AG09309 (cell line): Measurements from ENCODE around the gene BCL2L12.
"Not testable (repeated sequence)": the region's sequence is repeated elsewhere in the genome, so short reads cannot be mapped to it uniquely, and the experiment has no call there.

Source experiments
- DNase-seq: peaks from one replicate; pipeline ENCODE4 v3.0.0-alpha.2; 2010; ENCODE audit warnings: low read depth
- H3K4me3 ChIP-seq: 2 replicates; pipeline ENCODE4 v1.5.1; 2011; ENCODE audit warnings: mild to moderate bottlenecking, low read depth, low read length, moderate library complexity; ENCODE audit not compliant: control insufficient read depth
- TF ChIP-seq, protein P1 (sequence below): IDR thresholded peaks from 2 replicates; pipeline ENCODE4 v1.5.1; 2011; ENCODE audit warnings: mild to moderate bottlenecking, low read depth, low read length, inconsistent platforms; ENCODE audit not compliant: insufficient read depth, control insufficient read depth; ENCODE audit errors: missing control alignments

The BCL2L12 gene

DNA sequence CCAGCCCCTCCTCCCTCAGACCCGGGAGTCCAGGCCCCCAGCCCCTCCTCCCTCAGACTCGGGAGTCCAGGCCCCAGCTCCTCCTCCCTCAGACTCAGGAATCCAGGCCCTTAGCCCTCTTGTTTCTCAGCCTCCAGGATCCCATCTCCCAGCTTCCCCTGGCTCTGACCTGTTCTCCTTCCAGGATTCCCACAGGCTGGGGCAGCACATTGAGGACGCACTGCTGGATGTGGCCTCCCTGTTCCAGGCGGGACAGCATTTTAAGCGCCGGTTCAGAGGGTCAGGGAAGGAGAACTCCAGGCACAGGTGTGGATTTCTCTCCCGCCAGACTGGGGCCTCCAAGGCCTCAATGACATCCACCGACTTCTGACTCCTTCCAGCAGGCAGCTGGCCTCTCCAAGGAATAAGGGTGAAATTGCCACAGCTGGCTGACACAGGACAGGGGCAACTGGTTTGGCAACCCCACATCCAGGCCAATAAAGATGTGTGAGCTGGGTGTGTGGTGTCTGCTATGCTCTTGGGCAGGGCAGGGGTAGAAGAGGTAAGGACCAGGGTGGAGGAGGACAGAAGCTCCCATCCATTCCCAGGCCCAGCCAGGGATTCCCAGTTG, 47.6 kb downstream of the BCL2L12 start:
- no peak overlapping the region for H3K4me3 ChIP-seq
- TF ChIP-seq, protein P1, sequence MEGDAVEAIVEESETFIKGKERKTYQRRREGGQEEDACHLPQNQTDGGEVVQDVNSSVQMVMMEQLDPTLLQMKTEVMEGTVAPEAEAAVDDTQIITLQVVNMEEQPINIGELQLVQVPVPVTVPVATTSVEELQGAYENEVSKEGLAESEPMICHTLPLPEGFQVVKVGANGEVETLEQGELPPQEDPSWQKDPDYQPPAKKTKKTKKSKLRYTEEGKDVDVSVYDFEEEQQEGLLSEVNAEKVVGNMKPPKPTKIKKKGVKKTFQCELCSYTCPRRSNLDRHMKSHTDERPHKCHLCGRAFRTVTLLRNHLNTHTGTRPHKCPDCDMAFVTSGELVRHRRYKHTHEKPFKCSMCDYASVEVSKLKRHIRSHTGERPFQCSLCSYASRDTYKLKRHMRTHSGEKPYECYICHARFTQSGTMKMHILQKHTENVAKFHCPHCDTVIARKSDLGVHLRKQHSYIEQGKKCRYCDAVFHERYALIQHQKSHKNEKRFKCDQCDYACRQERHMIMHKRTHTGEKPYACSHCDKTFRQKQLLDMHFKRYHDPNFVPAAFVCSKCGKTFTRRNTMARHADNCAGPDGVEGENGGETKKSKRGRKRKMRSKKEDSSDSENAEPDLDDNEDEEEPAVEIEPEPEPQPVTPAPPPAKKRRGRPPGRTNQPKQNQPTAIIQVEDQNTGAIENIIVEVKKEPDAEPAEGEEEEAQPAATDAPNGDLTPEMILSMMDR, result no peak
- no peak for DNase-seq

- TF ChIP-seq, protein P1, result no peak
- no peak for DNase-seq
- H3K4me3 ChIP-seq, result no peak overlapping the region
These were observed 50.4 kb downstream of the BCL2L12 start for GRCh38 chr19:49716154-49716553.

GRCh38 chr19:49718511-49718910, 52.8 kb downstream of the BCL2L12 start:
- TF ChIP-seq, protein P1, result no peak
- no peak overlapping the region for H3K4me3 ChIP-seq
- no peak for DNase-seq

- H3K4me3 ChIP-seq, result no peak overlapping the region
- TF ChIP-seq, protein P1, result no peak
- no peak for DNase-seq
These were observed 53.3 kb downstream of the BCL2L12 start for GRCh38 chr19:49718991-49719390.

DNA sequence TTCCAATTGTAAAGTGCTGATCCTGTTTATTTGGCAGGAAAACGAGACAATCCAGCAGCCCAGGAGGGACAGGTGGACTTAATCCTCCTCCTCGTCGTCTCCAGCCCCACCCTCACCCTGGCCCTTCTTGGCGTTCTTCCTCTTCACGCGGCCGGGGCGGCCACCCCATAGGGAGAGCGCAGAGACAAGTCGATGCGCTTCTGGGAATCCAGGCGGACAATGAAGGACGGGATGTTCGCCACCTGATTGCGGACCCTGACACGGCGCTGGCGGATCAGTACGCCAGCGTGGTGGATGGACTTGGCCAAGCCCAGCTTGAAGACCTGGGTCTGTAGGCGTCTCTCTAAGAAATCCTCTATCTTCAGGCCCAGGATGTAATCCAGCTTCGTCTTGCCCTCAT, 53.7 kb downstream of the BCL2L12 start:
- not testable (repeated sequence) for DNase-seq, H3K4me3 ChIP-seq
